ENCODE measurements around the gene ATXN7L1.

- TF ChIP-seq CTCF (IDR thresholded peaks at IDR 0.05) = no peak
- no peak for TF ChIP-seq POLR2AphosphoS5 (IDR thresholded peaks at IDR 0.05)
Measured at GRCh38 chr7:105788816-105789349, 87.5 kb downstream of the ATXN7L1 start.

Measured in gastroesophageal sphincter (tissue), 3 donors.